Measurements from ENCODE around the gene FCGR2B.
"Not testable (repeated sequence)": the region's sequence is repeated elsewhere in the genome, so short reads cannot be mapped to it uniquely, and the experiment has no call there.

FCGR2B gene

GRCh38 chr1:161707503-161707902, 44.6 kb downstream of the FCGR2B start:
- no peaks in the 10 kb centered on the region for H3K9me3 Mint-ChIP-seq
- H3K4me1 Mint-ChIP-seq (ENCODE audit: low read depth) = no peaks in the 10 kb centered on the region
- peaks cover 16% of the 10 kb centered on the region for H3K27me3 Mint-ChIP-seq (ENCODE audit: low read depth)
- no peak overlapping the region for H3K27ac Mint-ChIP-seq
- H3K4me3 Mint-ChIP-seq = no peak overlapping the region
- H3K36me3 Mint-ChIP-seq (ENCODE audit: low read depth) = no peaks in the 10 kb centered on the region

DNA sequence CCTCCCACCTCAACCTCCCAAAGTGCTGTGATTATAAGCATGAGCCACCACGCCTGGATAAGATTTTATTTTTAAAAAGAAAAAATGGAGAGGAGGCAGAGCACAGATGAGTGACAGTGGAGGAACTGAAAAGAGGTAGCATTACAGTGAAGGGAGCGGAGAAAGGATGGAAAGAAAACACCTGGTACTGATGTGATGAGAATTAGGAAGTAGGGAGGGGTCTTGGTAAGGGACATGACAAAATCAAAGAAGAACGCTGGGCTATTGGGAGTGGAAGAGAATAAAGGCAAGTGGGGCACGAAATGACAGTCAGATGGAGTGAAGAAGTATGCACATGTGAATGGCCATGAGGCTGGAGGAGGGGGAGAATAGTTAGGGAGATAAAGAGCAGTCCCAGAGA, 46.4 kb downstream of the FCGR2B start:
- no peak overlapping the region for H3K27ac Mint-ChIP-seq
- no peaks in the 10 kb centered on the region for H3K36me3 Mint-ChIP-seq (ENCODE audit: low read depth)
- no peaks in the 10 kb centered on the region for H3K4me1 Mint-ChIP-seq (ENCODE audit: low read depth)
- no peaks in the 10 kb centered on the region for H3K9me3 Mint-ChIP-seq
- no peak overlapping the region for H3K4me3 Mint-ChIP-seq
- peaks cover 20% of the 10 kb centered on the region for H3K27me3 Mint-ChIP-seq (ENCODE audit: low read depth)

DNA sequence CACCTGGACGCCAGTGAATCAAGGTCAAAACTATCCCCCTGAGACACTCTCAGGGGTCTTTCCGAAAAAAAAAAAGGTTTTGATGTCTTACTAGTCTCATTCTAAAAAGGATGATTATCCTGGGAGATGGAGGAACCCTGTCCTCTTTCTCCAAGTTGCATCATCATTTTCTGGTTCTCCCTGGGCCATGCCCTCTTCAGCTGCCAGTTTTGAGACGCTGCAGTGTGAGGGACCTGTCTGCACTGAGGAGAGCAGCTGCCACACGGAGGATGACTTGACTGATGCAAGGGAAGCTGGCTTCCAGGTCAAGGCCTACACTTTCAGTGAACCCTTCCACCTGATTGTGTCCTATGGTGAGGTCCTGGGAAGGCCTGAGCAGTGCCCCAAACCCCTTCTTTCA, 47.6 kb downstream of the FCGR2B start:
- H3K36me3 Mint-ChIP-seq (ENCODE audit: low read depth) = no peaks in the 10 kb centered on the region
- H3K27ac Mint-ChIP-seq = no peak overlapping the region
- H3K4me3 Mint-ChIP-seq = no peak overlapping the region
- H3K4me1 Mint-ChIP-seq (ENCODE audit: low read depth) = no peaks in the 10 kb centered on the region
- peaks cover 28% of the 10 kb centered on the region for H3K27me3 Mint-ChIP-seq (ENCODE audit: low read depth)
- H3K9me3 Mint-ChIP-seq = no peaks in the 10 kb centered on the region

- H3K27me3 Mint-ChIP-seq (ENCODE audit: low read depth) = peaks cover 78% of the 10 kb centered on the region
- H3K9me3 Mint-ChIP-seq = no peaks in the 10 kb centered on the region
- peaks cover 8% of the 10 kb centered on the region for H3K4me1 Mint-ChIP-seq (ENCODE audit: low read depth)
- H3K4me3 Mint-ChIP-seq = no peak overlapping the region
- no peak overlapping the region for H3K27ac Mint-ChIP-seq
- no peaks in the 10 kb centered on the region for H3K36me3 Mint-ChIP-seq (ENCODE audit: low read depth)
These were observed 55.8 kb downstream of the FCGR2B start for GRCh38 chr1:161718559-161719324.

GRCh38 chr1:161719325-161719611, 56.3 kb downstream of the FCGR2B start:
- H3K27ac Mint-ChIP-seq = no peak overlapping the region

DNA sequence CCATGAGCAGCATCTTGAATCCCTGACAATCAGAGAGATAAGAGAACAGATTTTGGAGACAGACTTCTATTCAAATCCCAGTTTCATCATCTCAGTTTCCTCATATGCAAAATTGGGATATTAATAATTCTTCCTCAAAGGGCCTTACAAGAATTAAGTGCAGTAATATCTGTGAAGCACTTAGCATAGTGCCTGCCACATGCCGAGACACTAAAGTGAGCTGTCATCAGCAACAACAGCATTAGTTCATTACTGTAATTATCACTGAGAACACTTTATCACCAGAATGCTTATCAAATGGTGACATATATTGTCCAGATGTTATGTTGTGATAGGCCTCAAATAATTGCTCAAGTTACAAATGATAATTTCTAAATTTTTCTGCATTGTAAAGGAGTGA, 57.5 kb downstream of the FCGR2B start:
- Mint-ChIP-seq H3K27me3 (ENCODE audit: low read depth) (peaks cover 84% of the 10 kb centered on the region), H3K27ac (no peak overlapping the region), H3K4me3 (no peak overlapping the region), H3K36me3 (ENCODE audit: low read depth) (no peaks in the 10 kb centered on the region), H3K9me3 (no peaks in the 10 kb centered on the region), H3K4me1 (ENCODE audit: low read depth) (peaks cover 10% of the 10 kb centered on the region)

More at GRCh38 chr1:161719325-161719611, 56.3 kb downstream of the FCGR2B start:
- peaks cover 10% of the 10 kb centered on the region for H3K4me1 Mint-ChIP-seq (ENCODE audit: low read depth)
- H3K4me3 Mint-ChIP-seq = no peak overlapping the region
- no peaks in the 10 kb centered on the region for H3K9me3 Mint-ChIP-seq
- H3K27me3 Mint-ChIP-seq (ENCODE audit: low read depth) = peaks cover 81% of the 10 kb centered on the region
- no peaks in the 10 kb centered on the region for H3K36me3 Mint-ChIP-seq (ENCODE audit: low read depth)

DNA sequence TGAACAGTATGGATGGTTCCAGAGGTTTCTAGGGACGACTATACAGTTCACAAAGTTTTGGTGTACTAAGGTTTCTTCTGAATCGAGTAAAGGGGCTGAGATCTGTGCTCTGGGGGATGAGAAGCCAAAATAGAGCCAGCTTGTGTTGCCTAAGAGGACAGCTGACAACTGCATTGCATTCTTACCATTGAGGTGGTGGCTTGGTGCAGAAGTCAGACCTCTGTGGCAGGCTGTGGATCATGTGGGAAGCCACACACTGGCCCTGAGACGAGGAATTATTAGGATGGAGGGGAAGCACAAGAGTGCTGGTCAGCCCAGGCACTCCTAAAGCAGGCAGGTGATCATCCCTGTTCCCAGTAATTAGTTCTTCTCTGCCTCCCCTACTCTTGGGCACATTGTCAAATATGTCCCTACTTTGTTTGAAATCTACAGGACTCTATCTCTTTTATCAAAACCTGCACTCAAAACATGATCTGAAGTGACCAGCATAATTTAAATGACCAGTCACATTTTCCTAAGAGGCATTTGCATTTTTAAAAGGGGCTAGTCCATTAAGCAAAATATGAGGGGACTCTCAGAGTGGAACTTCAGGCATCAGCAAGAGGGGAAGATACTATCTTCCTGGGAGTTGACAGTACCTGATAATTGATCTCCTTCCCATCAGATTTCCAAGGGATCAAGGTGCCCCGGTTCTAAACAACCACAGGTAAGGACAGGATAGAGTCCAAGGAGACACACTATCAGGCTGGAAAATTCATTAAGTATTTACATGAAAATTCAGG, 58.2 kb downstream of the FCGR2B start, which contains the start of gene FCRLB:
TSS of gene FCRLB (plus strand) at position 589 of the 782 bp plus-strand sequence. CDS start 1,129 bp downstream, outside the sequence.
- Mint-ChIP-seq H3K9me3 (no peaks in the 10 kb centered on the region), H3K4me3 (no peak within 1 kb of the TSS), H3K27ac (no peak within 1 kb of the TSS), H3K4me1 (ENCODE audit: low read depth) (peaks cover 15% of the 10 kb centered on the region), H3K27me3 (ENCODE audit: low read depth) (peaks cover 84% of the 10 kb centered on the region), H3K36me3 (ENCODE audit: low read depth) (no peaks in the 10 kb centered on the region)

- no peak overlapping the region for H3K4me3 Mint-ChIP-seq
- H3K27me3 Mint-ChIP-seq (ENCODE audit: low read depth) = peaks cover 83% of the 10 kb centered on the region
- H3K36me3 Mint-ChIP-seq (ENCODE audit: low read depth) = no peaks in the 10 kb centered on the region
- H3K4me1 Mint-ChIP-seq (ENCODE audit: low read depth) = peaks cover 17% of the 10 kb centered on the region
- H3K27ac Mint-ChIP-seq = no peak overlapping the region
- H3K9me3 Mint-ChIP-seq = no peaks in the 10 kb centered on the region
These were observed 58.9 kb downstream of the FCGR2B start for GRCh38 chr1:161721738-161722343.

- no peaks in the 10 kb centered on the region for H3K36me3 Mint-ChIP-seq (ENCODE audit: low read depth)
These were observed 59.5 kb downstream of the FCGR2B start for GRCh38 chr1:161722406-161722805.

DNA sequence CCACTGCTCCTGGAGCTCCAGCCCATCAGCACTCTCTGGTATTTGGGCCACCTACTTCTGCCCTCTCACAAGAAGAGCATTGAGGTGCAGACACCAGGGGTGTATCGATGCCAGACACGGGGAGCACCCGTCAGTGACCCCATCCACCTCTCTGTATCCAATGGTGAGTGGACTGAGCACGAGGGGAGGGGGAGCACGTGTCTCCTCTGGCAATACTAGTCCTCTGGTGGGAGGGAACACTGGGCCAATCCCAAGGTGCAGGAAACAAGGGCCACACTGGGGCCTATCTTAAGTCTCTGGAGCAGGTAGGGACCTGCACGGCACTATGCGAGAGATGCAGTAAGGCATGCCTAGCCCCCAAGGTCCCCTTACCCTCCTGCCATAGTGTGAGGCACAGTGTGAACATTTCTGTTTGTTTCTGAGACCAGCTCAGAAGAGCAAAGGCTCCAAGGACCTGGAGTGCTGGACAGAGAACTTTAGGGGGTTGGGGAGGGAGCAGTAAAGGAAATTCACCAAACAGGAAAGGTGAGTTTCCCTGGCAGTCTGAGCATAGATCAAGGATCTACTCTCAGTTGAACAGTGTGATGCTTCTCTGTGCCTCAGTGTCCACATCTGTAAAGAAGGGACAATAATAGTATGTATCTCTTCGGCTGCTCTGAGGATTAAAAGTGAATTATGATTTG, 60.7 kb downstream of the FCGR2B start:
- H3K4me3 Mint-ChIP-seq = no peak overlapping the region
- H3K27me3 Mint-ChIP-seq (ENCODE audit: low read depth) = peaks cover 82% of the 10 kb centered on the region
- no peaks in the 10 kb centered on the region for H3K9me3 Mint-ChIP-seq
- no peaks in the 10 kb centered on the region for H3K36me3 Mint-ChIP-seq (ENCODE audit: low read depth)
- H3K4me1 Mint-ChIP-seq (ENCODE audit: low read depth) = peaks cover 24% of the 10 kb centered on the region
- H3K27ac Mint-ChIP-seq = no peak overlapping the region

More at GRCh38 chr1:161722406-161722805, 59.5 kb downstream of the FCGR2B start:
- Mint-ChIP-seq H3K4me3 (no peak overlapping the region), H3K27ac (no peak overlapping the region), H3K27me3 (ENCODE audit: low read depth) (peaks cover 78% of the 10 kb centered on the region), H3K9me3 (no peaks in the 10 kb centered on the region), H3K4me1 (ENCODE audit: low read depth) (peaks cover 17% of the 10 kb centered on the region)

- peaks cover 81% of the 10 kb centered on the region for H3K27me3 Mint-ChIP-seq (ENCODE audit: low read depth)
- peaks cover 32% of the 10 kb centered on the region for H3K4me1 Mint-ChIP-seq (ENCODE audit: low read depth)
- H3K27ac Mint-ChIP-seq; H3K9me3 Mint-ChIP-seq; H3K36me3 Mint-ChIP-seq (ENCODE audit: low read depth): not testable (repeated sequence)
- peak overlapping the region; percentile 87 for H3K4me3 Mint-ChIP-seq
These were observed 62.4 kb downstream of the FCGR2B start for GRCh38 chr1:161725258-161725907.

DNA sequence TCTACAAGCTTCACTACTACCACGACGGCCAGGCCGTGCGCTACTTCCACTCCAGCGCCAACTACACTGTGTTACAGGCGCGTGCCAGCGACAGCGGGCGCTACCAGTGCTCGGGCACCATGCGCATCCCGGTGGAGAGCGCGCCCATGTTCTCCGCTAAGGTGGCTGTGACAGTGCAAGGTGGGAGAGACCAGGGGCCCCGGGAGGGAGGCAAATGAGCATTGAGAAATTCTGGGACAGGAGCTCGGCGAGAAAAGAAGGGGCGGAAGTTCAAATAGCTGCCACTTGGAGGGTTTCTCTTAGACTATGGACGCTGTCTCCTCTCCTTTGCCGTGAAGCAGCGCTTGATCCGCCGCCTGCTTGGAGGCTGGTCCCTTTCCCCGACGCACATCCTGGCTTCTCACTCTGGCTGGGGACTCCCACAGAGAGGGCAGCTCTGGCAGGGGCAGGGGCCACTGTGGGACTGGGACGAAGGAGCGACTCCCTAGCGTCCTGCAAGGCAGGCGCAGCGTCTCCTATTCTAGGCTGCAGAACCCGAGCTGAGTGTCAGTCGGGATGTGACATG, 63.0 kb downstream of the FCGR2B start:
- Mint-ChIP-seq H3K27ac (peak overlapping the region; percentile 50), H3K9me3 (no peaks in the 10 kb centered on the region), H3K4me1 (ENCODE audit: low read depth) (peaks cover 35% of the 10 kb centered on the region), H3K36me3 (ENCODE audit: low read depth) (no peaks in the 10 kb centered on the region), H3K27me3 (ENCODE audit: low read depth) (peaks cover 82% of the 10 kb centered on the region), H3K4me3 (peak overlapping the region; percentile 87)

DNA sequence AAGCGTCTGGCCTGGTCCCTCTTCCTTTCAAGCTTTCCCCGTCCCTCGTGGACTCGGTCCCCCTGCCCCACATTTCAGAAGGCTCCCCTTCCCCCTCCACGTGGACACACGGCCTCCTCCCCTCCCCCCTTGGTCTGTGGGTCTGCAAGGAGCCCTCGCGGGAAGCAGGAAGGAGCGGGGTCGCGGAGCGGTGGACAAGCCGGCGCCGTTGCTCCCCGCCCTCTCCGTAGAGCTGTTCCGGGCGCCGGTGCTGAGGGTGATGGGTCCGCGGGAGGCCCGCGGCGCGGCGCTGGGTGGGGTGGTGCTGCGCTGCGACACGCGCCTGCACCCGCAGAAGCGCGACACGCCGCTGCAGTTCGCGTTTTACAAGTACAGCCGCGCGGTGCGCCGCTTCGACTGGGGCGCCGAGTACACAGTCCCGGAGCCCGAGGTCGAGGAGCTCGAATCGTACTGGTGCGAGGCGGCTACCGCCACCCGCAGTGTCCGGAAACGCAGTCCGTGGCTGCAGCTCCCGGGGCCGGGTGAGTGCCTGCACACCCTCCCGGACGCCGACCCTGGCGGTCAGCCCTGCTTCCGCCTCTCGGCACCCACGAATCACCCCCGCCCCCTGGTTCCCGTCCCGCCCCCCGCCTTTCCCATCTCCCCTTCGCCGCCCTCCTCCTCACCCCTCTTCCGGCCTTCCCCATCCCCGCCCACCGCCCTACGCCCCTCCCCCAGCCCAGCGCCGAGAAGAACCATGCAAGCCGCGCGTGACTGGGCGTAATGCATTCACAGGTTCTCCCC, 63.7 kb downstream of the FCGR2B start:
- H3K27ac Mint-ChIP-seq = peak overlapping the region; percentile 50
- no peaks in the 10 kb centered on the region for H3K9me3 Mint-ChIP-seq
- peaks cover 35% of the 10 kb centered on the region for H3K4me1 Mint-ChIP-seq (ENCODE audit: low read depth)
- H3K36me3 Mint-ChIP-seq (ENCODE audit: low read depth) = no peaks in the 10 kb centered on the region
- peak overlapping the region; percentile 87 for H3K4me3 Mint-ChIP-seq
- peaks cover 84% of the 10 kb centered on the region for H3K27me3 Mint-ChIP-seq (ENCODE audit: low read depth)
